Stomach (tissue), 9 donors: ENCODE data around the gene GPR139. TPM values are rescaled to one million over a fixed set of nuclear protein-coding genes. Genes with fewer than 3 reads are reported as not detected.
A peak's percentile ranks its signal among the peaks of the same experiment; 100 is the strongest.

Source experiments
- DNase-seq, 2 donors: peaks; one replicate each; pipeline versions ENCODE4 v3.0.0 to v3.0.0-alpha.2; 2013 to 2019
- H3K27ac ChIP-seq, 5 donors: fragments of 200-600 bp in 4 of 5; sonication (generic) in 4 of 5; one replicate each; pipeline ENCODE4 v1.5.1; 2013 to 2019; ENCODE audit warnings: mild to moderate bottlenecking in 1 of 5, moderate library complexity in 1 of 5
- H3K27me3 ChIP-seq, 3 donors: fragments of 200-600 bp; sonication (generic); one replicate each; pipeline ENCODE4 v1.5.1; 2017 to 2019; ENCODE audit warnings: mixed run types in 1 of 3
- H3K36me3 ChIP-seq, 4 donors: fragments of 200-600 bp; sonication (generic); 1 replicate in 3 of 4; 2 replicates in 1 of 4; pipeline ENCODE4 v1.5.1; 2016 to 2019
- H3K4me1 ChIP-seq, 4 donors: fragments of 200-600 bp; sonication (generic); one replicate each; pipeline ENCODE4 v1.5.1; 2016 to 2019
- H3K4me3 ChIP-seq, 4 donors: fragments of 200-600 bp; sonication (generic) in 3 of 4; one replicate each; pipeline ENCODE4 v1.5.1; 2016 to 2019; ENCODE audit warnings: mild to moderate bottlenecking in 1 of 4
- H3K9me3 ChIP-seq, 4 donors: fragments of 200-600 bp; sonication (generic); one replicate each; pipeline ENCODE4 v1.5.1; 2016 to 2019
- CTCF ChIP-seq, 7 experiments: fragments of 450-650 bp in 4 of 7; fragments of 200-600 bp in 3 of 7; sonication (generic) in 3 of 7; IDR thresholded peaks; one replicate each; pipeline ENCODE4 v1.5.1; 2016 to 2019; ENCODE audit warnings: antibody characterized with exemption in 7 of 7, control low read depth in 2 of 7, mild to moderate bottlenecking in 1 of 7
- EP300 ChIP-seq: sonication (generic); formaldehyde crosslinking; IDR thresholded peaks from one replicate; pipeline ENCODE4 v1.6.1; 2017; ENCODE audit warnings: antibody characterized with exemption
- POLR2A ChIP-seq, 4 donors: fragments of 450-650 bp; IDR thresholded peaks; one replicate each; pipeline ENCODE4 v1.6.1; 2016; ENCODE audit warnings: antibody characterized with exemption in 4 of 4, control low read depth in 2 of 4, mild to moderate bottlenecking in 1 of 4, moderate library complexity in 1 of 4
- POLR2AphosphoS5 ChIP-seq, 3 donors: sonication (generic); formaldehyde crosslinking; IDR thresholded peaks; one replicate each; pipeline ENCODE4 v1.6.1; 2016; ENCODE audit warnings: antibody characterized with exemption in 3 of 3
- WGBS, 5 donors: extraction: QIAGEN DNeasy Blood & Tissue Kit in 3 of 5; methylation state at CpG; one replicate each; pipeline versions ENCODE4 v1.1.5 to v1.1.7; 2013 to 2018; 5-methylcytosine and 5-hydroxymethylcytosine counted together
- intact Hi-C: fragments of 100-400 bp; cut with DNase I; formaldehyde crosslinking; loops from one replicate; pipeline ENCODE4 v1.15.1; 2023; ENCODE audit warnings: low total_unique reads
- polyA plus RNA-seq, 3 donors: library from polyadenylated mRNA; stranded (reverse); fragments of 200-250 nt; gene quantifications; one replicate each; pipeline ENCODE4 v1.2.3, GENCODE V29; 2013
- total RNA-seq, 5 donors: library from RNA; depleted of rRNA; stranded (reverse); fragments of >200 nt; gene quantifications; one replicate each; pipeline versions ENCODE4 v1.1.0 to v1.2.3, GENCODE V29; 2014 to 2016
- donor health status: healthy with polysubstance abuse.
- donor health status: Bipolar disorder and iron deficiency.
- donor health status: healthy.

Gene GPR139
- total and polyA plus RNA-seq, 8 donors = not detected

- Histone ChIP-seq H3K4me3 (no peak overlapping the region), H3K36me3 (no peaks in the 10 kb centered on the region), H3K27ac (no peak overlapping the region), H3K9me3 (no peaks in the 10 kb centered on the region), H3K4me1 (no peaks in the 10 kb centered on the region), H3K27me3 (peaks cover 0 to 4% (median 0%) of the 10 kb centered on the region in 3 donors)
- 80 to 91% (median 87%) methylated on average over 3 of the region's 3 CpGs for WGBS, 5 donors
- TF ChIP-seq EP300 (no peak), POLR2AphosphoS5 (IDR thresholded peaks at IDR 0.05) (no peak)
- no peak for DNase-seq
- intact Hi-C loops = no loop called here
Observed at GRCh38 chr16:20056436-20056835, 17.3 kb downstream of the GPR139 start.

- Histone ChIP-seq H3K4me3 (no peak overlapping the region), H3K4me1 (no peaks in the 10 kb centered on the region), H3K36me3 (no peaks in the 10 kb centered on the region), H3K27me3 (peaks cover 0 to 4% (median 0%) of the 10 kb centered on the region in 3 donors), H3K27ac (no peak overlapping the region), H3K9me3 (no peaks in the 10 kb centered on the region)
- intact Hi-C loops = no loop called here
- TF ChIP-seq POLR2A (IDR thresholded peaks at IDR 0.05) (no peak), POLR2AphosphoS5 (IDR thresholded peaks at IDR 0.05) (no peak), EP300 (no peak), CTCF (IDR thresholded peaks at IDR 0.05) (no peak)
- no peak for DNase-seq
- 36 to 40% (median 38%) methylated on average over 5 of the region's 5 CpGs for WGBS, 5 donors
Observed at GRCh38 chr16:20053336-20053735, 20.4 kb downstream of the GPR139 start.

GRCh38 chr16:20051611-20052010 is 22.1 kb downstream of the GPR139 start:
- no peak for TF ChIP-seq EP300
- no peak for TF ChIP-seq POLR2AphosphoS5 (IDR thresholded peaks at IDR 0.05)
- TF ChIP-seq POLR2A (IDR thresholded peaks at IDR 0.05) = no peak
- H3K9me3 ChIP-seq = no peaks in the 10 kb centered on the region
- H3K4me3 ChIP-seq = no peak overlapping the region
- no peak overlapping the region for H3K27ac ChIP-seq
- no peaks in the 10 kb centered on the region for H3K36me3 ChIP-seq
- intact Hi-C loops = no loop called here
- H3K27me3 ChIP-seq = peaks cover 0 to 4% (median 0%) of the 10 kb centered on the region in 3 donors
- no peaks in the 10 kb centered on the region for H3K4me1 ChIP-seq
- DNase-seq = no peak
- 83 to 91% (median 89%) methylated on average over 6 to 9 of the region's 9 CpGs for WGBS, 5 donors

GRCh38 chr16:20051147-20051546 is 22.5 kb downstream of the GPR139 start:
- Histone ChIP-seq H3K27ac (no peak overlapping the region), H3K27me3 (peaks cover 0 to 4% (median 0%) of the 10 kb centered on the region in 3 donors), H3K36me3 (no peaks in the 10 kb centered on the region), H3K4me1 (no peaks in the 10 kb centered on the region), H3K4me3 (no peak overlapping the region), H3K9me3 (no peaks in the 10 kb centered on the region)
- no peak for DNase-seq
- 79 to 86% (median 82%) methylated on average over 7 of the region's 7 CpGs for WGBS, 5 donors
- TF ChIP-seq POLR2AphosphoS5 (IDR thresholded peaks at IDR 0.05) (no peak), EP300 (no peak), POLR2A (IDR thresholded peaks at IDR 0.05) (no peak), CTCF (IDR thresholded peaks at IDR 0.05) (no peak)
- intact Hi-C loops = no loop called here

GRCh38 chr16:20049831-20050230 is 23.9 kb downstream of the GPR139 start:
- H3K4me3 ChIP-seq = no peak overlapping the region
- H3K4me1 ChIP-seq = no peaks in the 10 kb centered on the region
- no peak for TF ChIP-seq POLR2A (IDR thresholded peaks at IDR 0.05)
- no peak for TF ChIP-seq CTCF (IDR thresholded peaks at IDR 0.05)
- TF ChIP-seq EP300 = no peak
- TF ChIP-seq POLR2AphosphoS5 (IDR thresholded peaks at IDR 0.05) = no peak
- H3K36me3 ChIP-seq = no peaks in the 10 kb centered on the region
- no peaks in the 10 kb centered on the region for H3K9me3 ChIP-seq
- 24 to 45% (median 33%) methylated on average over 1 of the region's 1 CpG for WGBS, 5 donors
- DNase-seq = peak in 1 of 2 donors; percentile 61
- H3K27me3 ChIP-seq = peaks cover 0 to 4% (median 0%) of the 10 kb centered on the region in 3 donors
- H3K27ac ChIP-seq = no peak overlapping the region
- intact Hi-C loops = no loop called here
